HepG2 (cell line): ENCODE data around the gene CHCT1. TPM values are rescaled to one million over a fixed set of nuclear protein-coding genes. Genes with fewer than 3 reads are reported as not detected.
A peak's percentile ranks its signal among the peaks of the same experiment; 100 is the strongest.
"Not testable (repeated sequence)": the region's sequence is repeated elsewhere in the genome, so short reads cannot be mapped to it uniquely, and the experiment has no call there.

ENCODE experiments used
- ATAC-seq: fragments of 200-7000 bp; cut with Tn5 transposase; 3 replicates; pipeline ENCODE4 v1.9.1; 2020; ENCODE audit warnings: mild to moderate bottlenecking, moderate library complexity
- BruUV-seq: library from RNA; stranded (reverse); fragments of 400-500 nt; replicated peaks from 2 replicates; lab custom pipeline; 2021; lab: Mats Ljungman, UMichigan
- CTCF ChIA-PET: fragments of 300-600 bp; formaldehyde crosslinking; extraction: SDS; loops from one replicate; lab custom pipeline; 2021; ENCODE audit warnings: low total read pairs, inconsistent platforms, low intra/inter-chr PET ratio; lab: Yijun Ruan, JAX
- POLR2A ChIA-PET: fragments of 350-600 bp; sonication (Branson Sonifier 250); formaldehyde crosslinking; loops from one replicate; lab custom pipeline; 2020; ENCODE audit warnings: antibody characterized with exemption, inconsistent platforms; lab: Yijun Ruan, JAX
- DNase-seq: peaks from one replicate; pipeline ENCODE4 v3.0.0-alpha.2; 2015; ENCODE audit warnings: low spot score
- FAIRE-seq: peaks from 3 replicates; lab custom pipeline; 2011; peaks lifted over from hg19 to GRCh38; lab: Jason Lieb, UNC
- H2AFZ ChIP-seq: one replicate; pipeline ENCODE4 v1.6.1; 2011; ENCODE audit warnings: low read length, inconsistent platforms
- H3K27ac ChIP-seq: fragments of 300-600 bp; 3 replicates; pipeline ENCODE4 v1.8.0; 2011; ENCODE audit warnings: mixed run types, mild to moderate bottlenecking, mixed read lengths, low read length, inconsistent platforms; ENCODE audit not compliant: insufficient read depth; ENCODE audit errors: extremely low read length
- H3K27me3 ChIP-seq, 2 experiments: fragments of 200-600 bp in 1 of 2; 2 replicates in 1 of 2; 3 replicates in 1 of 2; pipeline versions ENCODE4 v1.6.0 to v1.8.0; 2011; ENCODE audit warnings: low read length in 2 of 2, mild to moderate bottlenecking in 2 of 2, moderate library complexity in 2 of 2, inconsistent platforms in 1 of 2; ENCODE audit not compliant: insufficient read depth in 2 of 2, control insufficient read depth in 1 of 2
- H3K36me3 ChIP-seq, 2 experiments: fragments of 200-600 bp in 1 of 2; replicated peaks in 1 of 2; 2 replicates in 1 of 2; 3 replicates in 1 of 2; pipeline versions ENCODE4 v1.5.1 to v1.8.0; 2011; ENCODE audit warnings: low read length in 2 of 2, inconsistent platforms in 1 of 2; ENCODE audit not compliant: insufficient read depth in 2 of 2, control insufficient read depth in 1 of 2
- H3K4me1 ChIP-seq: 2 replicates; pipeline ENCODE4 v1.5.1; 2012; ENCODE audit warnings: low read length, inconsistent platforms; ENCODE audit not compliant: insufficient read depth
- H3K4me2 ChIP-seq: 2 replicates; pipeline ENCODE4 v1.6.0; 2011; ENCODE audit warnings: low read depth, low read length, inconsistent platforms
- H3K4me3 ChIP-seq, 3 experiments: fragments of 200-600 bp in 1 of 3; sonication (generic), shearing (Covaris generic) in 1 of 3; replicated peaks in 1 of 3; 2 replicates each; pipeline ENCODE4 v1.5.1; 2011 to 2016; ENCODE audit warnings: low read length in 3 of 3, inconsistent platforms in 2 of 3, low read depth in 2 of 3, mild to moderate bottlenecking in 2 of 3, control low read depth in 1 of 3, mixed read lengths in 1 of 3; ENCODE audit not compliant: insufficient read depth in 1 of 3
- H3K79me2 ChIP-seq: one replicate; pipeline ENCODE4 v1.6.1; 2011; ENCODE audit warnings: low read length, inconsistent platforms; ENCODE audit not compliant: insufficient read depth
- H3K9ac ChIP-seq: 2 replicates; pipeline ENCODE4 v1.6.0; 2011; ENCODE audit warnings: mild to moderate bottlenecking, low read depth, low read length, inconsistent platforms; ENCODE audit not compliant: insufficient read depth
- H3K9me3 ChIP-seq: 2 replicates; pipeline ENCODE4 v1.5.1; 2012; ENCODE audit warnings: mild to moderate bottlenecking, low read length
- H4K20me1 ChIP-seq: 2 replicates; pipeline ENCODE4 v1.6.0; 2011; ENCODE audit warnings: inconsistent platforms, mild to moderate bottlenecking, low read length, moderate library complexity; ENCODE audit not compliant: insufficient read depth
- HNF1B ChIP-seq: sonication (generic); formaldehyde crosslinking; IDR thresholded peaks from 2 replicates; pipeline ENCODE4 v1.5.1; 2020; ENCODE audit warnings: mild to moderate bottlenecking, moderate library complexity, missing genetic modification reagents
- SOX13 ChIP-seq, 3 experiments: fragments of 450-650 bp in 1 of 3; sonication (generic) in 1 of 3; formaldehyde crosslinking in 1 of 3; IDR thresholded peaks in 2 of 3; conservative IDR thresholded peaks in 1 of 3; 2 replicates each; pipeline versions ENCODE4 v1.5.0 to v1.6.1; 2016 to 2020; ENCODE audit warnings: antibody characterized with exemption in 1 of 3, mild to moderate bottlenecking in 1 of 3, missing compliant biosample characterization in 1 of 3, missing genetic modification reagents in 1 of 3, moderate library complexity in 1 of 3
- ZNF264 ChIP-seq: sonication (generic); formaldehyde crosslinking; IDR thresholded peaks from 2 replicates; pipeline ENCODE4 v1.4.0; 2020; ENCODE audit warnings: missing genetic modification reagents
- ZNF432 ChIP-seq: sonication (generic); formaldehyde crosslinking; IDR thresholded peaks from 2 replicates; pipeline ENCODE4 v1.5.0; 2020; ENCODE audit warnings: missing genetic modification reagents, mild to moderate bottlenecking, borderline replicate concordance
- WGBS: methylation state at CpG from one replicate; pipeline ENCODE4 v1.1.6; 2017; ENCODE audit warnings: low lambda C conversion rate; 5-methylcytosine and 5-hydroxymethylcytosine counted together
- in situ Hi-C: cut with HindIII; loops from 2 replicates; pipeline ENCODE4 v1.10.0; 2017; ENCODE audit warnings: low pct_unique_long_range_greater_than_20kb; ENCODE audit not compliant: extremely low pct_ligation_motif_present
- intact Hi-C: fragments of 100-400 bp; cut with micrococcal nuclease; formaldehyde crosslinking; loops from one replicate; pipeline ENCODE4 v1.10.0; 2022; ENCODE audit not compliant: unreplicated experiment
- polyA plus RNA-seq, 8 experiments: library from polyadenylated mRNA; depleted of rRNA in 3 of 8; stranded (reverse) in 7 of 8; unstranded in 1 of 8; fragments of >200 nt; fragmentation: Illumina TruSeq in 4 of 8; extraction: Trizol in 4 of 8; gene quantifications; 2 replicates each; pipeline versions ENCODE4 v1.2.1 to v1.2.3, GENCODE V29; 2011 to 2016; ENCODE audit warnings: low read depth in 4 of 8, missing spikeins in 1 of 8, mixed read lengths in 1 of 8; ENCODE audit not compliant: insufficient read depth in 1 of 8
- total RNA-seq, 5 experiments: library from RNA; depleted of rRNA; stranded (reverse); fragments of >200 nt; fragmentation: Illumina TruSeq; extraction: Trizol; gene quantifications; 2 replicates each; pipeline ENCODE4 v1.2.3, GENCODE V29; 2016; ENCODE audit warnings: low read depth in 1 of 5

CHCT1 gene
- total and polyA plus RNA-seq, 2 of the 13 experiments (the other 11 are each of a cell fraction or from before 2014, with no cell fraction given), result not detected

- no peak for TF ChIP-seq HNF1B
- TF ChIP-seq ZNF264 (CRISPR knock-in tag), result no peak
Observed at GRCh38 chr17:60383379-60383778, 38.9 kb upstream of the CHCT1 start (continued).

GRCh38 chr17:60384921-60385320, 37.4 kb upstream of the CHCT1 start:
- H4K20me1 ChIP-seq, CTCF ChIA-PET, H3K4me3 ChIP-seq, FAIRE-seq, H3K36me3 ChIP-seq, BruUV-seq, H3K9me3 ChIP-seq, H3K27me3 ChIP-seq, in situ Hi-C loops, H2AFZ ChIP-seq, ATAC-seq, DNase-seq, intact Hi-C loops, H3K27ac ChIP-seq, POLR2A ChIA-PET, H3K9ac ChIP-seq, H3K4me2 ChIP-seq: not testable (repeated sequence)
- WGBS, result 96% methylated on average over 7 of the region's 7 CpGs
- H3K4me1 ChIP-seq, result peaks cover 65% of the 10 kb centered on the region
- peaks cover 70% of the 10 kb centered on the region for H3K79me2 ChIP-seq

GRCh38 chr17:60386147-60387058, 35.9 kb upstream of the CHCT1 start:
- H3K4me2 ChIP-seq, result 0 out of 2 replicates have a peak overlapping the region, but pooled peaks have one; percentile 7
- H3K9me3 ChIP-seq, result no peaks in the 10 kb centered on the region
- ChIA-PET POLR2A (no interaction called here), CTCF (no interaction called here)
- no peak overlapping the region for H3K27ac ChIP-seq
- TF ChIP-seq ZNF432 (no peak), SOX13 (IDR thresholded peaks at IDR 0.05) (no peak), SOX13 (CRISPR knock-in tag; conservative IDR thresholded peaks at IDR 0.05 in 1 of 2, IDR thresholded peaks at IDR 0.05 in 1 of 2) (peak in 1 of 2 experiments; percentile 60; a peak in 2 of 4 replicates)
- no peak for FAIRE-seq
- intact Hi-C loops (no loop called here), in situ Hi-C loops (no loop called here)
- 87% methylated on average over 4 of the region's 4 CpGs for WGBS
- H3K79me2 ChIP-seq, result peaks cover 85% of the 10 kb centered on the region
- no peak overlapping the region for H2AFZ ChIP-seq
- no peak overlapping the region for H3K9ac ChIP-seq
- no peaks in the 10 kb centered on the region for H3K36me3 ChIP-seq
- no peak overlapping the region for H3K4me3 ChIP-seq
- DNase-seq, result no peak
- no TSS peak for BruUV-seq
- H3K27me3 ChIP-seq, result no peaks in the 10 kb centered on the region; a peak in 1 of 5 replicates
- peaks cover 5% of the 10 kb centered on the region; the same call in 1 of the 2 replicates for H4K20me1 ChIP-seq
- ATAC-seq, result no peak
- H3K4me1 ChIP-seq, result peaks cover 73% of the 10 kb centered on the region
